OCI-LY1 (cell line): Measurements from ENCODE around the gene CCPG1.
A peak's percentile ranks its signal among the peaks of the same experiment; 100 is the strongest.

Experiments used
- H2AFZ ChIP-seq: fragments of 200-600 bp; sonication (generic), shearing (Covaris generic); 2 replicates; pipeline ENCODE4 v1.6.0; 2014; ENCODE audit warnings: antibody characterized with exemption, mild to moderate bottlenecking, low read length
- H3F3A ChIP-seq: fragments of 200-600 bp; sonication (generic), shearing (Covaris generic); 2 replicates; pipeline ENCODE4 v1.6.0; 2014; ENCODE audit warnings: mild to moderate bottlenecking, antibody characterized with exemption, low read length, moderate library complexity; ENCODE audit not compliant: insufficient read depth
- H3K27ac ChIP-seq: fragments of 200-600 bp; sonication (generic); 2 replicates; pipeline ENCODE4 v1.5.1; 2014; ENCODE audit warnings: low read length, mixed run types, mild to moderate bottlenecking, low read depth; ENCODE audit not compliant: poor library complexity, severe bottlenecking
- H3K27me3 ChIP-seq: fragments of 200-600 bp; sonication (generic); 2 replicates; pipeline ENCODE4 v1.6.0; 2014; ENCODE audit warnings: antibody characterized with exemption, mild to moderate bottlenecking, low read length, moderate library complexity; ENCODE audit not compliant: insufficient read depth
- H3K36me3 ChIP-seq: fragments of 200-600 bp; sonication (generic); 2 replicates; pipeline ENCODE4 v1.6.1; 2014; ENCODE audit warnings: mild to moderate bottlenecking, antibody characterized with exemption, low read length, moderate library complexity, mixed read lengths; ENCODE audit not compliant: insufficient read depth
- H3K4me1 ChIP-seq: fragments of 200-600 bp; sonication (generic); 2 replicates; pipeline ENCODE4 v1.5.1; 2014; ENCODE audit warnings: mild to moderate bottlenecking, low read length, moderate library complexity; ENCODE audit not compliant: insufficient read depth, severe bottlenecking
- H3K4me2 ChIP-seq: fragments of 200-600 bp; sonication (generic), shearing (Covaris generic); 2 replicates; pipeline ENCODE4 v1.6.1; 2014; ENCODE audit warnings: low read length
- H3K4me3 ChIP-seq: fragments of 200-600 bp; sonication (generic); 2 replicates; pipeline ENCODE4 v1.5.1; 2014; ENCODE audit warnings: low read length, low read depth, mild to moderate bottlenecking, mixed read lengths; ENCODE audit not compliant: poor library complexity, severe bottlenecking
- H3K79me2 ChIP-seq: fragments of 200-600 bp; shearing (Covaris generic); 2 replicates; pipeline ENCODE4 v1.6.1; 2016; ENCODE audit warnings: mixed run types, low read length, mixed read lengths; ENCODE audit not compliant: insufficient read depth
- H3K9ac ChIP-seq: fragments of 200-600 bp; sonication (generic), shearing (Covaris generic); 2 replicates; pipeline ENCODE4 v1.6.1; 2014; ENCODE audit warnings: mild to moderate bottlenecking, low read length, mixed read lengths
- H3K9me2 ChIP-seq: fragments of 200-600 bp; sonication (generic), shearing (Covaris generic); 2 replicates; pipeline ENCODE4 v1.6.1; 2014; ENCODE audit warnings: low read depth, mild to moderate bottlenecking, low read length, mixed read lengths
- H3K9me3 ChIP-seq: fragments of 200-600 bp; shearing (Covaris generic); 2 replicates; pipeline ENCODE4 v1.6.1; 2014; ENCODE audit warnings: low read length, mixed read lengths
- H4K20me1 ChIP-seq: fragments of 200-600 bp; sonication (generic), shearing (Covaris generic); 2 replicates; pipeline ENCODE4 v1.6.0; 2016; ENCODE audit warnings: mild to moderate bottlenecking, low read length; ENCODE audit not compliant: insufficient read depth
- CTCF ChIP-seq: fragments of 200-600 bp; sonication (generic), shearing (Covaris generic); IDR thresholded peaks from 2 replicates; pipeline ENCODE4 v1.5.1; 2017; ENCODE audit warnings: mild to moderate bottlenecking, antibody characterized with exemption, low read length, moderate library complexity, mixed read lengths
- EZH2 ChIP-seq: fragments of 200-600 bp; sonication (generic), shearing (Covaris generic); IDR thresholded peaks from 2 replicates; pipeline ENCODE4 v1.8.0; 2017; ENCODE audit warnings: borderline replicate concordance, mixed run types, mild to moderate bottlenecking, antibody characterized with exemption, low read length, moderate library complexity, mixed read lengths

The CCPG1 gene

GRCh38 chr15:55318588-55319494 lies 89.3 kb downstream of the CCPG1 start, which contains the start of the genes PIGB and PIGBOS1:
Gene PIGB, plus strand, starts transcription at chr15:55319222. Its CDS starts 29 bp downstream, at chr15:55319251.
Gene PIGBOS1, minus strand, starts transcription at chr15:55319123. Its CDS starts 1,331 bp downstream, at chr15:55317792.
- Histone ChIP-seq H3K9me3 (no peaks in the 10 kb centered on the region), H3K27ac (peak within 1 kb of the TSS; percentile 89), H3K79me2 (peaks cover 46% of the 10 kb centered on the region), H3K27me3 (no peaks in the 10 kb centered on the region), H3K4me1 (peaks cover 48% of the 10 kb centered on the region), H3K36me3 (peaks cover 14% of the 10 kb centered on the region; the same call in 1 of the 2 replicates), H3K9me2 (no peaks in the 10 kb centered on the region), H3F3A (peaks cover 6% of the 10 kb centered on the region), H4K20me1 (no peaks in the 10 kb centered on the region), H2AFZ (peak within 1 kb of the TSS; percentile 66), H3K9ac (peak within 1 kb of the TSS; percentile 90), H3K4me2 (peak within 1 kb of the TSS; percentile 89), H3K4me3 (peak within 1 kb of the TSS; percentile 87)
- TF ChIP-seq EZH2: no peak
- no peak for TF ChIP-seq CTCF
